Liver (tissue), 3 donors: ENCODE results near the gene STRADA.

Source experiments
- ATF3 ChIP-seq: IDR thresholded peaks from 2 replicates; pipeline ENCODE4 v1.6.1; 2016; ENCODE audit warnings: antibody characterized with exemption
- EGR1 ChIP-seq, 2 donors: IDR thresholded peaks; 2 replicates each; pipeline ENCODE4 v1.6.1; 2016 to 2018; ENCODE audit warnings: antibody characterized with exemption in 2 of 2, low read depth in 2 of 2
- FOXA1 ChIP-seq: IDR thresholded peaks from 2 replicates; pipeline ENCODE4 v1.6.1; 2016; ENCODE audit warnings: antibody characterized with exemption
- JUND ChIP-seq, 2 donors: IDR thresholded peaks; 2 replicates each; pipeline ENCODE4 v1.6.1; 2016; ENCODE audit warnings: antibody characterized with exemption in 2 of 2
- MAX ChIP-seq: IDR thresholded peaks from 2 replicates; pipeline ENCODE4 v1.6.1; 2016; ENCODE audit warnings: antibody characterized with exemption
- YY1 ChIP-seq: IDR thresholded peaks from 2 replicates; pipeline ENCODE4 v1.6.1; 2016; ENCODE audit warnings: antibody characterized with exemption, mild to moderate bottlenecking
- TF ChIP-seq, protein P1 (sequence below): fragments of 150-350 bp; IDR thresholded peaks from 2 replicates; pipeline ENCODE4 v1.5.1; 2017; ENCODE audit warnings: improper control_type of control experiment, low read depth, low read length; ENCODE audit not compliant: missing input control
- donor health status: healthy.
- donor health status: healthy.

DNA sequence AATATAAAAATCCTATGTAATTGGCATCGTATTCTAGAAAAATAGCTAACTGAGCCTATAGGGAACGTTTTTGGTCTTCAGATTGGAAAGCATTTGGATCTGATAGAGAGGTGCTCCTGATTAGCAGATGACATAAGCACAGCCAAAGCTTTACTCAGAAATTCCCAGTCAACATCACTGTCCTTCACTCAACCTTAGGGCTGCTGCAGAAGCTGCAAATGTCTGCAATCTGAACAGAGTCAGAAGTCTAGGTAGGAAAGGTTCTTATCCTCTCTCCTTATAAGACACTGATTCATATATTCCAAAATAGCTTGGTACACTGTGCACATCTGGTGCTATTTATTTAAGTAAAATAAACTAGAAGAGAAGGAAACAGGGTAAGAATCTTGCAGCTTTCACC is 19.2 kb downstream of the STRADA start:
- TF ChIP-seq, protein P1, sequence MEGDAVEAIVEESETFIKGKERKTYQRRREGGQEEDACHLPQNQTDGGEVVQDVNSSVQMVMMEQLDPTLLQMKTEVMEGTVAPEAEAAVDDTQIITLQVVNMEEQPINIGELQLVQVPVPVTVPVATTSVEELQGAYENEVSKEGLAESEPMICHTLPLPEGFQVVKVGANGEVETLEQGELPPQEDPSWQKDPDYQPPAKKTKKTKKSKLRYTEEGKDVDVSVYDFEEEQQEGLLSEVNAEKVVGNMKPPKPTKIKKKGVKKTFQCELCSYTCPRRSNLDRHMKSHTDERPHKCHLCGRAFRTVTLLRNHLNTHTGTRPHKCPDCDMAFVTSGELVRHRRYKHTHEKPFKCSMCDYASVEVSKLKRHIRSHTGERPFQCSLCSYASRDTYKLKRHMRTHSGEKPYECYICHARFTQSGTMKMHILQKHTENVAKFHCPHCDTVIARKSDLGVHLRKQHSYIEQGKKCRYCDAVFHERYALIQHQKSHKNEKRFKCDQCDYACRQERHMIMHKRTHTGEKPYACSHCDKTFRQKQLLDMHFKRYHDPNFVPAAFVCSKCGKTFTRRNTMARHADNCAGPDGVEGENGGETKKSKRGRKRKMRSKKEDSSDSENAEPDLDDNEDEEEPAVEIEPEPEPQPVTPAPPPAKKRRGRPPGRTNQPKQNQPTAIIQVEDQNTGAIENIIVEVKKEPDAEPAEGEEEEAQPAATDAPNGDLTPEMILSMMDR: no peak
- TF ChIP-seq JUND (IDR thresholded peaks at IDR 0.05): no peak
- no peak for TF ChIP-seq YY1
- no peak for TF ChIP-seq EGR1 (IDR thresholded peaks at IDR 0.05; ENCODE audit: low read depth in 2 of 2)
- no peak for TF ChIP-seq FOXA1
- no peak for TF ChIP-seq MAX
- no peak for TF ChIP-seq ATF3
